SK-N-SH treated with all-trans-retinoic acid at 6 μM for 48 hours (cell line): ENCODE data around the gene DESI1.

ENCODE experiments used
- ATAC-seq: fragments of 200-7000 bp; cut with Tn5 transposase; 3 replicates; pipeline ENCODE4 v1.9.1; 2020; ENCODE audit warnings: mild to moderate bottlenecking, moderate library complexity
- BACH2 ChIP-seq: fragments of 250-450 bp; sonication (Bioruptor Pico); IDR thresholded peaks from 2 replicates; pipeline ENCODE4 v1.9.0; 2021; ENCODE audit warnings: mild to moderate bottlenecking, borderline replicate concordance
- CSDC2 ChIP-seq: fragments of 250-450 bp; sonication (Bioruptor Pico); IDR thresholded peaks from 2 replicates; pipeline ENCODE4 v1.5.0; 2020; ENCODE audit warnings: mild to moderate bottlenecking, moderate library complexity
- ESRRG ChIP-seq: fragments of 250-450 bp; sonication (Bioruptor Pico); IDR thresholded peaks from 2 replicates; pipeline ENCODE4 v1.6.1; 2021; ENCODE audit warnings: mild to moderate bottlenecking
- GLIS3 ChIP-seq: fragments of 250-450 bp; sonication (Bioruptor Pico); IDR thresholded peaks from 2 replicates; pipeline ENCODE4 v1.5.0; 2020; ENCODE audit warnings: mild to moderate bottlenecking, moderate library complexity
- ISL1 ChIP-seq: fragments of 250-450 bp; sonication (Bioruptor Pico); IDR thresholded peaks from 2 replicates; pipeline ENCODE4 v2.1.2; 2022; ENCODE audit warnings: mild to moderate bottlenecking, moderate library complexity
- OSR1 ChIP-seq: fragments of 250-450 bp; sonication (Bioruptor Pico); IDR thresholded peaks from 2 replicates; pipeline ENCODE4 v1.8.0; 2022; ENCODE audit warnings: moderate library complexity, mild to moderate bottlenecking, inconsistent platforms
- PPARA ChIP-seq: fragments of 250-450 bp; sonication (Bioruptor Pico); IDR thresholded peaks from 2 replicates; pipeline ENCODE4 v1.5.0; 2020; ENCODE audit warnings: mild to moderate bottlenecking, borderline replicate concordance
- RARB ChIP-seq: fragments of 250-450 bp; sonication (Bioruptor Pico); IDR thresholded peaks from 2 replicates; pipeline ENCODE4 v1.8.0; 2021; ENCODE audit warnings: mild to moderate bottlenecking, moderate library complexity
- SNAI2 ChIP-seq: fragments of 250-450 bp; sonication (Bioruptor Pico); IDR thresholded peaks from 2 replicates; pipeline ENCODE4 v1.5.0; 2020; ENCODE audit warnings: mild to moderate bottlenecking, moderate library complexity
- TCF4 ChIP-seq: fragments of 250-450 bp; sonication (Bioruptor Pico); IDR thresholded peaks from 2 replicates; pipeline ENCODE4 v1.8.0; 2021; ENCODE audit warnings: mild to moderate bottlenecking, moderate library complexity, borderline replicate concordance
- TOX ChIP-seq: fragments of 250-450 bp; sonication (Bioruptor Pico); IDR thresholded peaks from 2 replicates; pipeline ENCODE4 v1.8.0; 2021; ENCODE audit warnings: mild to moderate bottlenecking, moderate library complexity, borderline replicate concordance
- ZFP3 ChIP-seq: fragments of 250-450 bp; sonication (Bioruptor Pico); IDR thresholded peaks from 2 replicates; pipeline ENCODE4 v1.5.0; 2020; ENCODE audit warnings: mild to moderate bottlenecking, moderate library complexity
- ZFP30 ChIP-seq: fragments of 450-650 bp; formaldehyde crosslinking; IDR thresholded peaks from 2 replicates; pipeline ENCODE4 v1.5.0; 2022; ENCODE audit warnings: mild to moderate bottlenecking, moderate library complexity
- ZNF565 ChIP-seq: fragments of 450-650 bp; formaldehyde crosslinking; conservative IDR thresholded peaks from 2 replicates; pipeline ENCODE4 v1.5.0; 2020; ENCODE audit warnings: low read depth, mild to moderate bottlenecking, moderate library complexity
- ZNF70 ChIP-seq: fragments of 450-650 bp; formaldehyde crosslinking; IDR thresholded peaks from 2 replicates; pipeline ENCODE4 v1.5.0; 2020; ENCODE audit warnings: mild to moderate bottlenecking, moderate library complexity
- ZNF8 ChIP-seq: fragments of 450-650 bp; formaldehyde crosslinking; IDR thresholded peaks from 2 replicates; pipeline ENCODE4 v1.5.0; 2020; ENCODE audit warnings: mild to moderate bottlenecking, moderate library complexity
- TF ChIP-seq, protein P1 (sequence below): fragments of 250-450 bp; sonication (Bioruptor Pico); IDR thresholded peaks from 2 replicates; pipeline ENCODE4 v1.8.0; 2021; ENCODE audit warnings: low read depth, mild to moderate bottlenecking, moderate library complexity, borderline replicate concordance
- TF ChIP-seq, protein P2 (sequence below): fragments of 250-450 bp; sonication (Bioruptor Pico); IDR thresholded peaks from 2 replicates; pipeline ENCODE4 v1.8.0; 2020; ENCODE audit warnings: mild to moderate bottlenecking, moderate library complexity, borderline replicate concordance
- TF ChIP-seq, protein P3 (sequence below): fragments of 250-450 bp; sonication (Bioruptor Pico); IDR thresholded peaks from 2 replicates; pipeline ENCODE4 v1.5.0; 2020; ENCODE audit warnings: mild to moderate bottlenecking, moderate library complexity
- TF ChIP-seq, protein P4 (sequence below): fragments of 250-450 bp; sonication (Bioruptor Pico); IDR thresholded peaks from 2 replicates; pipeline ENCODE4 v1.5.1; 2020; ENCODE audit warnings: low read depth, mild to moderate bottlenecking, moderate library complexity

DESI1 gene

DNA sequence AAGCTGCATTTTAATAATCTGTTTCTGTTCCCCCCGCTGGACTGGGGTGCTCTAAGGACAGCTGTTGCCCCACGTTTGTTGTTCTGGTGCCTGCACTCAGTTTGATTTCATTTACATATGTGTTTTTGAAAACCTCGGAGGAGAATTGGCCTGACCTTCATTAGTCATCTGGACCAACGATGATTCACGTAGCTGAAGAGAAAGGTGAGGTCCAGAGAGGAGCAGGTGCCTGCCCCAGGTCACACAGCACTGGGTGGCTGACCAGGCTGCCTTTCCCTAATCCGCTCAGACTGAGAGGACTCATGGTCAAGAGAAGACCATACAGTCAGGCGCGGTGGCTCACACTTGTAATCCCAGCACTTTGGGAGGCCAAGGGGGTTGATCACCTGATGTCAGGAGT is 56.3 kb downstream of the DESI1 start:
- TF ChIP-seq, protein P1, sequence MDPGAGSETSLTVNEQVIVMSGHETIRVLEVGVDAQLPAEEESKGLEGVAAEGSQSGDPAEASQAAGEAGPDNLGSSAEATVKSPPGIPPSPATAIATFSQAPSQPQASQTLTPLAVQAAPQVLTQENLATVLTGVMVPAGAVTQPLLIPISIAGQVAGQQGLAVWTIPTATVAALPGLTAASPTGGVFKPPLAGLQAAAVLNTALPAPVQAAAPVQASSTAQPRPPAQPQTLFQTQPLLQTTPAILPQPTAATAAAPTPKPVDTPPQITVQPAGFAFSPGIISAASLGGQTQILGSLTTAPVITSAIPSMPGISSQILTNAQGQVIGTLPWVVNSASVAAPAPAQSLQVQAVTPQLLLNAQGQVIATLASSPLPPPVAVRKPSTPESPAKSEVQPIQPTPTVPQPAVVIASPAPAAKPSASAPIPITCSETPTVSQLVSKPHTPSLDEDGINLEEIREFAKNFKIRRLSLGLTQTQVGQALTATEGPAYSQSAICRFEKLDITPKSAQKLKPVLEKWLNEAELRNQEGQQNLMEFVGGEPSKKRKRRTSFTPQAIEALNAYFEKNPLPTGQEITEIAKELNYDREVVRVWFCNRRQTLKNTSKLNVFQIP (CRISPR knock-in tag) = no peak
- TF ChIP-seq GLIS3 (CRISPR knock-in tag) (no peak), ESRRG (CRISPR knock-in tag) (no peak), CSDC2 (CRISPR knock-in tag) (no peak), PPARA (CRISPR knock-in tag) (no peak), ISL1 (no peak), ZFP3 (CRISPR knock-in tag) (no peak), BACH2 (CRISPR knock-in tag) (no peak), RARB (CRISPR knock-in tag) (no peak)
- TF ChIP-seq, protein P2, sequence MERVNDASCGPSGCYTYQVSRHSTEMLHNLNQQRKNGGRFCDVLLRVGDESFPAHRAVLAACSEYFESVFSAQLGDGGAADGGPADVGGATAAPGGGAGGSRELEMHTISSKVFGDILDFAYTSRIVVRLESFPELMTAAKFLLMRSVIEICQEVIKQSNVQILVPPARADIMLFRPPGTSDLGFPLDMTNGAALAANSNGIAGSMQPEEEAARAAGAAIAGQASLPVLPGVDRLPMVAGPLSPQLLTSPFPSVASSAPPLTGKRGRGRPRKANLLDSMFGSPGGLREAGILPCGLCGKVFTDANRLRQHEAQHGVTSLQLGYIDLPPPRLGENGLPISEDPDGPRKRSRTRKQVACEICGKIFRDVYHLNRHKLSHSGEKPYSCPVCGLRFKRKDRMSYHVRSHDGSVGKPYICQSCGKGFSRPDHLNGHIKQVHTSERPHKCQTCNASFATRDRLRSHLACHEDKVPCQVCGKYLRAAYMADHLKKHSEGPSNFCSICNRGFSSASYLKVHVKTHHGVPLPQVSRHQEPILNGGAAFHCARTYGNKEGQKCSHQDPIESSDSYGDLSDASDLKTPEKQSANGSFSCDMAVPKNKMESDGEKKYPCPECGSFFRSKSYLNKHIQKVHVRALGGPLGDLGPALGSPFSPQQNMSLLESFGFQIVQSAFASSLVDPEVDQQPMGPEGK (CRISPR knock-in tag) = no peak
- TF ChIP-seq, protein P3, sequence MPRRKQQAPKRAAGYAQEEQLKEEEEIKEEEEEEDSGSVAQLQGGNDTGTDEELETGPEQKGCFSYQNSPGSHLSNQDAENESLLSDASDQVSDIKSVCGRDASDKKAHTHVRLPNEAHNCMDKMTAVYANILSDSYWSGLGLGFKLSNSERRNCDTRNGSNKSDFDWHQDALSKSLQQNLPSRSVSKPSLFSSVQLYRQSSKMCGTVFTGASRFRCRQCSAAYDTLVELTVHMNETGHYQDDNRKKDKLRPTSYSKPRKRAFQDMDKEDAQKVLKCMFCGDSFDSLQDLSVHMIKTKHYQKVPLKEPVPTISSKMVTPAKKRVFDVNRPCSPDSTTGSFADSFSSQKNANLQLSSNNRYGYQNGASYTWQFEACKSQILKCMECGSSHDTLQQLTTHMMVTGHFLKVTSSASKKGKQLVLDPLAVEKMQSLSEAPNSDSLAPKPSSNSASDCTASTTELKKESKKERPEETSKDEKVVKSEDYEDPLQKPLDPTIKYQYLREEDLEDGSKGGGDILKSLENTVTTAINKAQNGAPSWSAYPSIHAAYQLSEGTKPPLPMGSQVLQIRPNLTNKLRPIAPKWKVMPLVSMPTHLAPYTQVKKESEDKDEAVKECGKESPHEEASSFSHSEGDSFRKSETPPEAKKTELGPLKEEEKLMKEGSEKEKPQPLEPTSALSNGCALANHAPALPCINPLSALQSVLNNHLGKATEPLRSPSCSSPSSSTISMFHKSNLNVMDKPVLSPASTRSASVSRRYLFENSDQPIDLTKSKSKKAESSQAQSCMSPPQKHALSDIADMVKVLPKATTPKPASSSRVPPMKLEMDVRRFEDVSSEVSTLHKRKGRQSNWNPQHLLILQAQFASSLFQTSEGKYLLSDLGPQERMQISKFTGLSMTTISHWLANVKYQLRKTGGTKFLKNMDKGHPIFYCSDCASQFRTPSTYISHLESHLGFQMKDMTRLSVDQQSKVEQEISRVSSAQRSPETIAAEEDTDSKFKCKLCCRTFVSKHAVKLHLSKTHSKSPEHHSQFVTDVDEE (CRISPR knock-in tag) = no peak
- ATAC-seq = no peak

DNA sequence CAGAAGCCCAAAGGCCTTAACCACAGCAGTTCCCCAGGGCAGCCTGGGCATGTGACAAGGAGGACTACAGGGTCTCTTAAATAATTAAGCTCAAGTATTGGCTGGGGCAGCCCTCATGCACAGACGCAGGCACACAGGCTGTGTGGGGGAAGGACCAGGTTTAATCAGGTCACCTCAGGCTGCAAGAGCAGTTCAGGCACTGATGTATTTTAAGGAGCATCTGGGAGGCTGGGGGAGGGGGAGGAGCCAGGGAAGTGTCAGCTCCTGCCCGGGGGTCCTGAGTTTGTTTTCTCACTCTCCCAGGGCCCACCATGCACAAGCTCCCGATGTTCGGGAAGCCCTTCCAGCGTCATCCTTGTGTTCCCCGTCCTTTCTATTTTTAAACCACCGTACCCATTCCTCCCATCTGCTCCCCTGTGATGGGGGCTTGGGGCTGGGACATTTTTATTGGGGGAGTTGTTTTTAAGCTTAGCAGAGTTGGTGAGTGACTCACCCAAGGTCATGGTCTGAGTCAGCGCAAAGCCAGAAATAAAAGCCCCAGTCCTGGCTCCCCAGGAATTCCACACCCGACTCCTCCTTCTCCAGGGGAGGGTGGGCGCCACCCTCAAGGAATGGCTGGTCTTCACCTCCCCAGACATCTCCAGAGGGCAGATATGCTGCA is 57.7 kb downstream of the DESI1 start:
- ATAC-seq = peak; percentile 49
- TF ChIP-seq ISL1 = no peak
- TF ChIP-seq, protein P2 (CRISPR knock-in tag) = no peak
- no peak for TF ChIP-seq ZFP3 (CRISPR knock-in tag)
- no peak for TF ChIP-seq ZNF70 (CRISPR knock-in tag)
- TF ChIP-seq ZFP30 (CRISPR knock-in tag) = no peak
- TF ChIP-seq TCF4 (CRISPR knock-in tag) = no peak
- TF ChIP-seq OSR1 = no peak
- TF ChIP-seq, protein P4, sequence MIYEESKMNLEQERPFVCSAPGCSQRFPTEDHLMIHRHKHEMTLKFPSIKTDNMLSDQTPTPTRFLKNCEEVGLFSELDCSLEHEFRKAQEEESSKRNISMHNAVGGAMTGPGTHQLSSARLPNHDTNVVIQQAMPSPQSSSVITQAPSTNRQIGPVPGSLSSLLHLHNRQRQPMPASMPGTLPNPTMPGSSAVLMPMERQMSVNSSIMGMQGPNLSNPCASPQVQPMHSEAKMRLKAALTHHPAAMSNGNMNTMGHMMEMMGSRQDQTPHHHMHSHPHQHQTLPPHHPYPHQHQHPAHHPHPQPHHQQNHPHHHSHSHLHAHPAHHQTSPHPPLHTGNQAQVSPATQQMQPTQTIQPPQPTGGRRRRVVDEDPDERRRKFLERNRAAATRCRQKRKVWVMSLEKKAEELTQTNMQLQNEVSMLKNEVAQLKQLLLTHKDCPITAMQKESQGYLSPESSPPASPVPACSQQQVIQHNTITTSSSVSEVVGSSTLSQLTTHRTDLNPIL (CRISPR knock-in tag) = no peak
- no peak for TF ChIP-seq ZNF565 (CRISPR knock-in tag)
- TF ChIP-seq SNAI2 (CRISPR knock-in tag) = no peak
- TF ChIP-seq RARB (CRISPR knock-in tag) = no peak
- TF ChIP-seq, protein P3 (CRISPR knock-in tag) = no peak
- TF ChIP-seq TOX (CRISPR knock-in tag) = no peak
- no peak for TF ChIP-seq ESRRG (CRISPR knock-in tag)
- TF ChIP-seq ZNF8 = no peak
- no peak for TF ChIP-seq CSDC2 (CRISPR knock-in tag)
- TF ChIP-seq, protein P1 (CRISPR knock-in tag) = no peak
- TF ChIP-seq BACH2 (CRISPR knock-in tag) = no peak
- no peak for TF ChIP-seq GLIS3 (CRISPR knock-in tag)
